Measurements from ENCODE around the gene SLC22A16.

Gene SLC22A16

DNA sequence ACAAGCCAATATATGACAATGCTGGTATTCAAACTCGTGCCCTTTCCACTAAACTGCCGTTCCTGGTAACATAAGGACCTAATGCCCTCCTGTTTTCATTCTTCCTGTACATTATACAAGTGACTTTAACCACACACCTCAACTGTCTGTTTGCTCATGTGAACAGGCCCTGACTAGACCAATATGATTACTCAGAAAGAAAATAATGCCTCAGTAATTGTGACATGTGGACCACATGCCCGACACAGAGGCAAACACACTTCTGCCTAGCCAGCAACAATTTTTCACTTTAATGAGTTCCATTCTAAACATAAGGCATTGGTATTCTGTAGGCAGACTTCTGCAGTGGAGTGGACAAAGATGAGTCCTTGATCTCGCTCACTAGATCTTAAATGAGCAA lies 30.0 kb downstream of the SLC22A16 start:
- no peak for DNase-seq

DNA sequence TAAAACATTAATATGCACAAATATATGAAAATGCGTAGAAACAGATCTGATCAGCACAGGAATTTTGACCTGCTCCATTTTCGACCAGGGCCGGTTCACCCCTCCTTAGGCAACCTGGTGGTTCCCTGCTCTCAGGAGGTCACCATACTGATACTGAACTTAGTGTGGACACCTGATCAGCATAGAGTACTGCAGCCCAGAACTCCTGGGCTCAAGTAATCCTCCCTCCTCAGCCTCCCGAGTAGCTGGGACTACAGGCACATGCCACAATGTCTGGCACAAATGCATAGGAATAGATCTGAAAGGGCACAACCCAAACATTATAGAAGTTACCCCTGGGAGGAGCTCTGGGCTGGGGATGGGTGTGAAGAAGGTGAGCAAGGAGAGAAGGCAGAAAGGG lies 36.4 kb downstream of the SLC22A16 start:
- DNase-seq = no peak

DNA sequence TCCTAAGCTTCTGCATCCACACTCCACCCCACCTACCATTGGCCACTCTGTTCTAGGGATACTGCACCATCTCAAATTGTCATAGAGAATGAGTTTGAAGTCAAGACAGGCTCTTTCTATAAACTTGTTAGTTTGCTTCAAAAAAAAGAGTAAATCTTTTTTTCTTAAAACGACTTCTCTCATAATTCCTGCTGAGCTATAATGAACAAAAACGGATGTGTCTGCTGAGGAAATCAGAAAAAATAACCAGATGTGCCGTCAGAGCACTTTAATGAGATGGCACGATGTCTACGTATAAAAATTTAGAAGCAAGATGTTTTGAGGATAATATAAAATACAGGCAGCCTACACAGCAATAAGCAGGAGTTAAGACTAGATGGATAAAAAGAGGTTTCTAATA lies 37.1 kb downstream of the SLC22A16 start:
- no peak for DNase-seq

DNA sequence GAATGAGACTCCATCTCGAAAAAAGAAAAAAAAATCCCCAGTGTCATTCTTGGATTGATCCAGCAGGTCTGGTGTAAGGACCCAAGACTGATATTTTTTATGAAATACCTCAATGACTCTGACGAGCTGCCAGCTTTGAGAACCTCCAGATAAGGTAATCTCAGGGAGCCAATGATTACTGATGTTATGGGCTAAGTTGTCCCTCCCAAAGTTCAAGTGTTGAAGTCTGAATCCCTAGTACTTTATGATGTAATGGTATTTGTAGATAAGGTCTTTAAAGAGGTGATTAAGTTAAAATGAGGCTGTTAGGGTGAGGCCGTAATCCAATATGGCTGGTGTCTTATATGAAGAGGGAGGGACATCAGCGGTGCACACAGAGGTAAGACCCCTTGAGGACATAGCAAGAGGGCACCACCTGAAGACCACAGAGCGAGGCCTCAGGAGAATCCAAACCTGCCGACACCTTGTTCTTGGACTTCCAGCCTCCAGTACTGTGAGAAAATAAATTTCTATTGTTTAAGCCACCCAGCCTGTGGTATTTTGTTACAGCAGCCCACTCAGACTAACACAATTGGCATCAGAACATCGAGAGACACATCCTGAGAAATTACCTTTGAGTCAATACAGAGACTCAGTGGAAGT lies 41.3 kb downstream of the SLC22A16 start:
- no peak for DNase-seq

DNA sequence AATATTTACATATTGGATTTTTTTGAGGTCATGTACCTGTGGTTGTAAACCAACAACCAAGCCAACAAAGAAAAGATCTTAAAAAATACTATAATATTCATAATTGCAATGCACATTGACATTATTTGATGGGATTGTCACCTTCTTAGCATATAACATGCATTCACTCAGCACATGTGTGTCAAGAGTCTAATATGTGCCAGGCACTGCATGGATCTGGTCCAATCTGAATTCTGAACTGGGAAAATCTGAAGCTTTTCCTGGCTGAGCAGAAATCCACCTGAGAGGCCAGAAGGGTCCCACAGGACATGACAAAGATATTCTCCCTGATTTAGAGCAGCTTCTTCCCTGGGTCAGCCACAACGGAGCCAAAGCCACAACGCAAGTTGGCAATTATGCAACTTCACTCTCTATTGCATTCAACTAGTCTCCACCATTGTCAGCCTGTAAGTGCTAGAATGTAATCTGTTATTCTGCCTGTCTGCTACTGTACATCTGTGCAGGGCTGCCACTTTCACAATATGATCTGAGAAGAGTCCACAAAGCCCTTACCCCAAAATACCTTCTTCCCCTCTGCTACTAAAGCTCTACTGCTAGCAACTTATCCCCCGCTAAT lies 44.0 kb downstream of the SLC22A16 start:
- no peak for DNase-seq

DNA sequence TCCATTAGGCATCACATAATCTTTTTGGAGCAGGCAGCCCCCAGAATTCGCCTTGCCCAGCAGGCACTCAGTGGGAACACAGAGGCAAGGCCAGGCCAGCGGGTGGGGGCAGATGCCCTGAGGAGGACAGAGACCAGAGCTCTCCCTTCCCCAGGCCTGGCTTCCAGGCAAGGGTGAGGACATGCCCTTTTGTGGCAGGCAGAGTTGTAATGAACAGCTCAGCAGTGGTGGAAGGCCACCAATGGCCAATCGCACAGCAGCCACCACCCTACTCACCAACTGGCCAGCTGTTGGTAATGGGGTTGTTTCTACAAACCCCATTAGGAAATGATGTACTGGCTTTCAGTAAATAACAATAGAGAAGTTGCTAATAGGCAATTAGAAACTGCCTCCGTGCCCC lies 45.7 kb downstream of the SLC22A16 start:
- DNase-seq = no peak

DNA sequence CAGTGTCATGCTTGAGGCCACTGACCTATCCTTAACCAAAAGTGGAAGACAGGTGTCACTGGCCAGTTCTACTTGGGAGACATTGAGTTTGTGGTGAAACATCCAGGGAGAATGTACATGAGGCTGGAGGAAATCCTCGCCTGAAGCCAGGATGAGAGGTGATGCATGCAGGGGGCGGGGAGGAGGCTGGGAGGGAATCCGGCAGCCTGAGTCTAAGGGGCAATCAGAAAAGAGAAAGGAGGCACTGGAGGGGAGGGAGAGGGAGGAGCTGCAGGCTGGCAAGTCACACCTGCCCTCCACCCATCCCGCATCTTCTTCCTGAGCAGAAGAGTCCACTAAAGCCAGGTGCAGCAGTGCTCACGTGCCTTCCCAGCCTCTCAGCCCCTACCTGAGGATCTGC lies 46.2 kb downstream of the SLC22A16 start:
- DNase-seq = no peak

DNA sequence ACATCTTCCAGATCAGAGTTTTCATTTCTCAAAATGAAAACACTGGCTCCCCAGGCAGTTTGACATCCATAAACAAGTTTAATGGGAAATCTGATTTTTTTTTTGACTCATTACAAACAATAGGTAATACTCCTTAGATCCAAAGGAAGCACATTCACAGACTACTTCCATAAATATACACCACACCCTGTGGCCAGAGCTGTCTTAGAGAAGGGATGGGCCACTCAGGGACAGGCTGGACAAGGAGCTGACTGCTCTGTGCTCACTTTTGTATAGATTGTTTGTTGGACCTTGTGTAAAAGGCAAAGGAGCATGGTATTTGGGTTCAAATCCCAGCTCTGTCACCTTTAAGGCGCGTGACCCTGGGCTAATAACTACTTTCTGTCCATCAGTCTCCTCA lies 48.3 kb downstream of the SLC22A16 start:
- DNase-seq = no peak

DNA sequence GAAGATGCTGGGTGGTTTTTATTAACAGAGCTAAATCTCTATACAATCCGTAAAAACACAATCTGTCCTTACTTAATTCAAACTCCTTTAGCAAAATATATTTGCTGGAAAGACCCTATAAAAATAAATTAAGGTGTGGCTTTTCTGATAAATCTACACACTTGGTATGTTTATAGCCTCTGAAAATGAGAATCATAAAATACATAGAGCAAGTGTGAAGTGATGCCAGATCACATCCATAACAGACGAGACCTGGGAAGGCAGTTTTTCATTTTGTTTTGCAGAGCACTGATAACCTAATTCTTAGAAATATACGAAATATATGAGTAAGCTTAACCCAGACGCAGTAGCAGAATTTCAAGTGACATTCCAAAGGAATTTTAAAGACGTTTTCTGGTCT lies 50.6 kb downstream of the SLC22A16 start:
- no peak for DNase-seq

DNA sequence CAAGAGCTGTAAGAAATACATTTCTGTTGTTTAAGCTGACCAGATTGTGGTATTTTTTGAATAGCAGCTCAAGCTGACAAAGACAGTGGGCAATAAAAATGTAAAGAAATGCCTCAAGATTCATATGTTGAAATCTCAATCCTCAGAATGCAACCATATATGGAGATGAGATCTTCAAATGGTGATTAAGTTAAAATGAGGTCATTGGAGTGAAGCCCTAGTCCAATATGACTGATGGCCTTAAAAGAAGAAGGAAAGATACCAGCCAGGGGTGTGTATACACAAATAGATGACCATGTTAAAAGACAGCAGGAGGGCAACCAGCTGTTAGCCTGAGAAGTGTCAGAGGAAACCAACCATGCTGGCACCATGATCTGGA lies 54.0 kb downstream of the SLC22A16 start:
- DNase-seq = no peak

DNA sequence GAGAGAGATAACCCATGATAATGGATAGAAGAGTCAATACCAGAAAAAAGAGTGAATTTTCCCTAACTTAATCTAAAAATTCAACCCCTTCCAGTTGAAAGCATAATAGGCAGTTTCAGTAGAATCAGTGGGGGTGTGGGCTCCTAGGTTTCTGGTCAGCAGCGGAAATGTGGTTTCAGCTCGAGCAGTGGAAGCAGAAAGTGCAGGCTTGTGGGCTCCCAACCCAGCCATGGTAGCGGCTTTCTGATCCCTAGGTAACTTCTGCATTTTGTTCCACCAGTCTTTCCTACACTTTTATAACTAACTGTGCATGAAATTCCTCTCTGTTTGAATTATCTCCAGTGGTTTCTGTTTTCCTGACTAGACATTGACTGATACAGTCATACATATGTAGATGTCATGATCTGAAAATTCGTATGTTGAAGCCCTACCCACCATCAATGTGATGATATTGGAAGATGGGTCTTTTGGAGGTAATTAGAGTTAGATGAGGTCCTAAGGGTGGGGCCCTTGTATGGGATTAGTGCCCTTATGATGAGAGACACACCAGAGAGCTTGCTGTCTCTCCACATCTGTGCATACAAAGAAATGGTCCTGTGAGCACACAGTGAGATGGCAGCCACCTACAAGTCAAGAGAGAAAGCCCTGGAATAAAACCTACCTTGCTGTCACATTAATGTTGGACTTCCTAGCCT lies 54.5 kb downstream of the SLC22A16 start:
- DNase-seq = no peak

DNA sequence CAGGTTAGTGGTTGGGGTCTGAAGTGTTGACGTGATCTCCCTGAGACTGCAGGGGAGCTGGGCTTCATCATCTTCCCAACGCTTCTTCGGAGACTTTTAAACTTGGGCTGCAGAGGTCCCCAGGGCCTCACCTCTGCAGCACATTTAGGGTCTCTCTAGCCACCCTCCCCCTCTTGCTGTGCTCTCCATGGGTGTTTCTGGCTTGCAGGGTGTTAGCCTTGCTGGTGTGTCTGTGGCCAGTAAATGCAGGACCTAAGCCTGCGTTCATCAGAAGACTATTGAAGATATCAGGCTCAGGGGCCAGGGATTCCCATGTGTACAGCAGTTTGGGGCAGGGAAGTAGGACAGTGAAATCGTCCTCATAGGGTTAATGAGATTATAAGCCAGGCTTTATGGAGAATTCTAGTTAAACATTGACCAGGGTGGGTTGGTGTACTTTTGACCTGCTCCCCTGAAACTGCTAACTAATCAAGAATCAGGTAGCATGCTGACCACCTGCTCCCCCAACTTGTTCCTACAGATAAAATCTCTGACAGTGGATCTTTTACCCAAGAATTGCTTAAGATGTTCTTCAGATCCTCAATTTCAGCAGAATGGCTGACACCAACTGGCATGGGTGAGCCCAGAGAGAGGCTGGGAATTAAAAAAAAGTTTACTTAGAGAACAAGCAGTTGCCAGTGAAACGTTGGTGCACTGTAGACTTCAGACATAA lies 57.2 kb downstream of the SLC22A16 start:
- DNase-seq = no peak

DNA sequence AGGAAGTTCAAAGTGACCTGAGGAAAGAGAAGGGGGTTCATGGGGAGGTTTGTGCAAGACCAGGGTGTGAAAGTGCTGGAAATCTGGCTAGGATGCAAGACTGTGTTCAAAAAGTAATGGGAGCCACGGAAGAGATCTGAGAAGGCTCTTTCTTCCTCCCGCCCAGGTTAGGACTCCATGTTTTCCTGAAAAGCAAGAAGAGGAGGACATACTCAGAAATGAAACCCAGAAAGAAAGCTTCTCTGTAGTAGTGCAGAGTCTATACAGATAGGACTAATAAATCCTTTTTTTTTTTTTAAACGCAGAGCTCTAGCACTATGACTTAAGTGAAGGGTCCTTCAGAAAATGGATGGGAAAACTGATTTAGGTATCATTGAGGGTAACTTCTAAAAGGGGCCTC lies 57.8 kb downstream of the SLC22A16 start:
- no peak for DNase-seq

DNA sequence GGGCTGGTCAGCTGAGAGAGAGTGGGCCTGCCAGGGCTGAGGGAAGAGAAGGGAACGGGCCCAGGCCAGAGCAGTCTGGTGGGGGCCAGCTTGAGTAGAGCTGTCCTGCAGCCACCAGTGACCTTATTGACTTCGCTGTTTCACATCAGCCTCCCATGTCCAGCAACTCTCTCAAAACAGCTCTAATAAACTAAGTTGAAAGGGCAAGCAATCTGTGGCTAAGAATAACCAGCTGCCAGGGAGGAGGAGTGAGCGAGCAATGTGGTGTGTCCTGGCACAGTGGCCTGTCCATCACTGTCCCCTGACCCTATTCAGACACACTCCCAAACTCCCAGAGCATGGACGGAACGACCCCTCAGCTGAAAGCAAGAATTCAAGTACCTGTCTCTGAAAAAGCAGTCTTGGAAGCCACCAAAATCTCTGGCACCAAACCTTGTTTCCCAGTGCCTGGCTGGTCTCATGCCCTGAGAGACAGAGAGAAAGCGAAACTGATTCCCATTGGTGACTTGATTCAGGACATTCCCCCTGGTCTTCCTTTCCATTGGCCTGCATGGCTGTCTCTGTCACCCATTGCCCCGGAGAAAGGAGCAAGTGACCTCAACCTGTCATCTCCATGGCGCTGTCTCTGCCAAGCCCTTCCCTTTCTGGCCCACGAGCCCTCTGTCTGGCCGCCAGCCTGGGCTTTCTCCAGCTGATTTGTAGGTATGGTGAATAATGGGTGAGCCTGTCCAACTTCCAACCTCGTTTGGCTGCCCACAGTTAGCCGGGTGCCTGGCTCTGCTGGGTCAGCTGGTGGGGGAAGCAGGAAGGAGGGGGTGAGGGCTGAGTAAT lies 61.1 kb downstream of the SLC22A16 start, which contains the start of gene DDO:
TSS of gene DDO (minus strand) at position 490 of the 831 bp plus-strand sequence. CDS start 2,113 bp downstream, outside the sequence.
- no peak for DNase-seq

DNA sequence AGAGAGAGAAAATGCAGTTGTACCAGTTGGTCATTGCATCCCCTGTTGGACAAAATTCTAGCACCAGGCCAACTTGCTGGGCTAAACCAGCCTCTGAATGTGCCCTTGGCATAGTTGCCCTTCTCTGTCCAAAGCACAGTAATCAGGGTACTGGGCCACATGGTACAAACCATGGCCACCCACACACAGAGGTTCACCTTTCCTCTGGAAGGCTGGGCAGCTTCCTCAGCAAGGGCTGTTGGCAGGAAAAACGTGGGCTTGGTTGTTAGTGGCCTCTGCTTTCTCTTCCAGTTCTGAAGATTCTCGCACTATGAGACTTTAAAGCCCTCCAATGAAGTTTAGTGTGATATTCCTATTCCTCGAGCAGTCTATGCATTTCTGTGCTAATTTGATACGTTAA lies 61.7 kb downstream of the SLC22A16 start:
- DNase-seq = no peak

DNA sequence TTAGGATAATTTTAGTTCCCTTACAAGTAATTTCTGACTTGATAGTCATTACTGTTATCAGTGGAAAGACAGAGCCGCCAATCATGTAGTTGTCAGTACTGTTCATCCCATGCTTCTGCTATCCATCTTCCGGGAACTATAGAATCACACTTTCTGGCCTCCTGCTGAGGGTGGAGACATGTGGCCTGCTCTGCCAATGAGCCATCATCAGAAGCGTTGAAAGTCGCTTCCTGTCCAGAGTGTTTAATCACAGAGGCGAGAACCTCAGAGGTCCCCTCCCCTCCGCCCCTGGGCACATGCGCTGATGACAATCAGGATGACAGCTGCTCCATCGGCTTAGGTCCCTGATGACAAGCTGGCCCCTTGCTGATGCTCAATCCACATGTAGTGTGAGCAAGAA lies 64.1 kb downstream of the SLC22A16 start:
- DNase-seq = no peak

DNA sequence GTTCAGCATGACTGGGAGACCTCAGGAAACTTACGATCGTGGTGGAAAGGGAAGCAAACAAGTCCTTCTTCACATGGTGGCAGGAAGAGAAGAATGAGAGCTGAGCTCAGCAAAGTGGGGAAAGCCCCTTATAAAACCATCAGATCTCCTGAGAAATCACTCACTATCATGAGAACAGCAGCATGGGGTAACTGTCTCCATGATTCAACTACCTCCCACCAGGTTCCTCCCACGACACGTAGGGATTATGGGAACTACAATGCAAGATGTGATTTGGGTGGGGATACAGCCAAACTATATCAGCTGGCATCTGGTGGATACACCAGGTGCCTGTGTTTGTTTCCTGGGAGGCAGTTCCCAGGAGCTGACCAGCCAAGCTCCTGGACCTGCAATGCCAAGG lies 65.9 kb downstream of the SLC22A16 start:
- DNase-seq = no peak

DNA sequence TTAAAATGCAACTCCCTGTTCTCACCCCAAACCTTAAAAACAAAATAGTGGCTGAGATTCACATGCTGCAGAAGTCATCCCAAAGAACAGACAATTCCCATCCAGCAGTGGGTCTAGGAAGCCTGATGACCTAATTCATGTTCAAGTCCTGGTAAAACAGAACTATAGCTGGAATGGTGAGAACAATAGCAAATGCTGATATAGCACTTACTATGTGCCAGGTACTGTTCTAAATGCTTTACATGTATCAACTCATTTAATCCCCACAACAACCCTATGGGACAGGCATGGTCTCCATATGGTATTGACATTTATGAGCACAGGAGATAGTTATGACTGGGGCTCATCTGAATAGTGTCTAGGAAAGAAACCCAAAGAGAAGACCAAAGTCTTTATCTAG lies 66.6 kb downstream of the SLC22A16 start:
- DNase-seq = no peak

DNA sequence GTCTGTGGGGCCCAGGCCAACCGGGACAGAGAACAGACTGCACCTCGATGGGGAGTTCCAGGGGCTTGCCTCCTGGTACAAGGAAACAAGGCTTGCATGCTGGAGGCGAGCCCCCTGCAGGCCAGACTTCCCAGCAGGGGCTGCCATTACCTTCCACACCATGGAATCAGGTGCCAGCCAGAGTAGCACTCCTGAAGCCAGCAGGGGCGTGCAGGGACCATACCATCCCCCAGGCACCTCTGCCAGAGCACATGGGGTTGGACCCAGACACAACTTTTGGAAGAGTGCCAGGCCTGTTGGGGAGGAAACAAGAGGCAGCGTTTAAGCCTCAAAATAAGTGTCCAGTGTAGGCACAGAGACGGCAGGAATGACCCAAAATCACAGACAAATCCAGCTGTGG lies 67.5 kb downstream of the SLC22A16 start:
- DNase-seq = no peak

DNA sequence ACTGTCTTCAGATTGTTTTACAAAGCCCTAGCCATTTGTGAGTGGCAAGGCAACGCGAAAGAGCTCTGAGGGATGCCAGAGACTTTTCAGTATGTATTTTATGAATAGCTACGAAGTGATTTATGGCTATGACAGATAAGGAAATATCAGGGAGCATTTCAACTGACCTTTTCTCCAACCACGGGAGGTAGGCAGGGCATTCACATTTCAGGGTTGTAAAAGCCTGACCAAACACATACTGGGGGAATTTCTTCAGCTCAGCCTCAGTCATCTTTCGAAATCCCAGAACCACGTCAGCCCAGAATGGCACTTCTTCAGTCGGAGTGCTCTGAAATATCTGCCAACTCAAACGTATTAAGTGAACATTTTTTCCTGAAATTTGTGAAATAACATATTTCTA lies 71.8 kb downstream of the SLC22A16 start:
- DNase-seq = no peak

DNA sequence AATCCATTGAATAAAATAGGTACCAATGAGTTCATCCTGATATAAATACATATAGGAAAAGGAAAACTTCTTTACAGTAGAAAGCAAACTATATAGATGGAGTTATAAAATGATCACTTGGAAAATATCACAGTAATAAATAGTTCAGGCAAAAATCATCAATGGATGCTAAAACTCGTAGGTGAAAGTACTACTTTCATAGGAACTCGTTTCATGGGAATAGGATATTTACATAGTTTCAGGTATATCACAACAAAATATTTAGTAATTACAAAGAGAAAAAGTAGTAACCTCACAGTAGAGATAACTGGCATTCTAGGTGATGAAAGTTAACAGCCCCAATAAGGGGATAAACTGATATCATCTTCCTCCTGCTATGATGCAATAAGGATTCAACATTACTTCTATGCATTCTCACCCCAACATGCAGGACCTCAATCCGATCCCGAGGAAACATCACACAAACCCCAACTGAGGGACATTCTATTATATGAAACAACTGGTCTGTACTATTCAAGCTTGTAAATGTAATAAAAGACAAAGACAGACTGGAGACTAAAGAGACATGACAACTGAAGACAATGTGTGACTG lies 74.7 kb downstream of the SLC22A16 start:
- no peak for DNase-seq

DNA sequence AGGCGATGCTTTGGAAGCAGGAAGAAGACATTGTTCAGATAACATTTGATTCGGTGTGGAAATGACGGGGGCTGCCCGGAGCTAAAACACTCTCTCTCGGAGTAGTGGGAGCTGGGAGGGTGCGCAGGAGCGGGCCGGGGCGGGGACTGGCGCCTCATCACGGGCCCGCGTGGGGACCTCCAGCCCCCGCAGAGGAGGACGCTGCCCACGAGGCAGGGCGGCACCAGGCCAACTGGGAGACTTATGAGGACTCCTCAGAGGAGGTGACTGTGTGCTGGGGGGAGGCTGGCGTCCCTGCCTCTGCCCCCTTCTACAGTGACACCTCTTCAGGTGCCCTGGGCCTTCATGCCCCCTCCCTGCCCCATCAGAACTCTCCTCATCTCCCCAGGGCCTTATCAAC lies 76.2 kb downstream of the SLC22A16 start:
- DNase-seq = no peak
